Mesothelial cell of epicardium (in vitro differentiated cells): ENCODE results near the gene NPM1. TPM values are rescaled to one million over a fixed set of nuclear protein-coding genes. Genes with fewer than 3 reads are reported as not detected.
"Not testable (repeated sequence)": the region's sequence is repeated elsewhere in the genome, so short reads cannot be mapped to it uniquely, and the experiment has no call there.

Source experiments
- DNase-seq, 2 experiments: peaks; one replicate each; pipeline ENCODE4 v3.0.0; 2021; ENCODE audit warnings: low spot score in 2 of 2; ENCODE audit not compliant: unreplicated experiment in 2 of 2
- H3K27ac Mint-ChIP-seq: 2 replicates; pipeline ENCODE4 v1.8.0; 2021; ENCODE audit warnings: mixed read lengths
- H3K27me3 Mint-ChIP-seq: 2 replicates; pipeline ENCODE4 v1.8.0; 2021; ENCODE audit warnings: low read depth, mixed read lengths
- H3K36me3 Mint-ChIP-seq: 2 replicates; pipeline ENCODE4 v1.8.0; 2021; ENCODE audit warnings: mixed read lengths
- H3K4me1 Mint-ChIP-seq: 2 replicates; pipeline ENCODE4 v1.8.0; 2021; ENCODE audit warnings: mixed read lengths
- H3K4me3 Mint-ChIP-seq: 2 replicates; pipeline ENCODE4 v1.8.0; 2021; ENCODE audit warnings: mild to moderate bottlenecking, moderate library complexity, mixed read lengths
- H3K9me3 Mint-ChIP-seq: 2 replicates; pipeline ENCODE4 v1.8.0; 2021; ENCODE audit warnings: mixed read lengths
- CTCF ChIP-seq: fragments of 200-600 bp; sonication (generic); IDR thresholded peaks from one replicate; pipeline ENCODE4 v1.5.0; 2021; ENCODE audit warnings: antibody characterized with exemption; ENCODE audit not compliant: unreplicated experiment
- total RNA-seq: library from RNA; stranded (reverse); gene quantifications from 3 replicates; pipeline ENCODE4 v1.2.1, GENCODE V29; 2021

The NPM1 gene
- total RNA-seq, 1 donor from 2014 or later = 1,674 TPM

GRCh38 chr5:171388816-171389168 is 1.1 kb downstream of the NPM1 start:
- DNase-seq = peak in 1 of 2 experiments; percentile 37
- Mint-ChIP-seq H3K4me1 (peaks cover 37% of the 10 kb centered on the region), H3K27ac (peak overlapping the region; percentile 99), H3K27me3 (no peaks in the 10 kb centered on the region), H3K36me3 (peaks cover 18% of the 10 kb centered on the region), H3K9me3 (no peaks in the 10 kb centered on the region), H3K4me3 (peak overlapping the region; percentile 95)
- no peak for TF ChIP-seq CTCF

GRCh38 chr5:171390883-171391677 is 3.4 kb downstream of the NPM1 start:
- peaks cover 37% of the 10 kb centered on the region for H3K4me1 Mint-ChIP-seq

GRCh38 chr5:171391996-171392577 is 4.4 kb downstream of the NPM1 start:
- no peak overlapping the region for H3K4me3 Mint-ChIP-seq
- H3K4me1 Mint-ChIP-seq = peaks cover 34% of the 10 kb centered on the region
- H3K9me3 Mint-ChIP-seq = no peaks in the 10 kb centered on the region
- TF ChIP-seq CTCF = no peak
- no peak overlapping the region for H3K27ac Mint-ChIP-seq
- H3K36me3 Mint-ChIP-seq = peaks cover 32% of the 10 kb centered on the region
- no peaks in the 10 kb centered on the region for H3K27me3 Mint-ChIP-seq
- DNase-seq = no peak

More at GRCh38 chr5:171390883-171391677, 3.4 kb downstream of the NPM1 start:
- no peak for TF ChIP-seq CTCF
- Mint-ChIP-seq H3K27ac (peak overlapping the region; percentile 39), H3K9me3 (no peaks in the 10 kb centered on the region), H3K27me3 (no peaks in the 10 kb centered on the region), H3K36me3 (peaks cover 25% of the 10 kb centered on the region), H3K4me3 (peak overlapping the region; percentile 95)
- peak in 1 of 2 experiments; percentile 28 for DNase-seq

GRCh38 chr5:171392585-171393159 is 5.0 kb downstream of the NPM1 start:
- no peak for DNase-seq
- Mint-ChIP-seq H3K4me3 (no peak overlapping the region), H3K27me3 (no peaks in the 10 kb centered on the region), H3K36me3 (peaks cover 36% of the 10 kb centered on the region), H3K4me1 (peaks cover 34% of the 10 kb centered on the region), H3K27ac (peak overlapping the region; percentile 36), H3K9me3 (no peaks in the 10 kb centered on the region)
- no peak for TF ChIP-seq CTCF

- Mint-ChIP-seq H3K27ac (no peak overlapping the region), H3K9me3 (no peaks in the 10 kb centered on the region), H3K4me3 (no peak overlapping the region), H3K36me3 (peaks cover 49% of the 10 kb centered on the region), H3K27me3 (no peaks in the 10 kb centered on the region), H3K4me1 (peaks cover 22% of the 10 kb centered on the region)
- no peak for DNase-seq
- TF ChIP-seq CTCF = no peak
Observed at GRCh38 chr5:171395042-171395441, 7.4 kb downstream of the NPM1 start.

- not testable (repeated sequence) for H3K9me3 Mint-ChIP-seq, DNase-seq, H3K4me3 Mint-ChIP-seq, H3K27me3 Mint-ChIP-seq, H3K4me1 Mint-ChIP-seq, H3K27ac Mint-ChIP-seq
- H3K36me3 Mint-ChIP-seq = peaks cover 55% of the 10 kb centered on the region
Observed at GRCh38 chr5:171396583-171396982, 8.9 kb downstream of the NPM1 start.
